ENCODE results near the gene CYP3A7.
"Not testable (repeated sequence)": the region's sequence is repeated elsewhere in the genome, so short reads cannot be mapped to it uniquely, and the experiment has no call there.

CYP3A7 gene

GRCh38 chr7:99772565-99772964 is 37.6 kb upstream of the CYP3A7 start:
- in situ Hi-C loops (cut with HindIII; ENCODE audit: low sequenced_read_pairs) = no loop called here
- TF ChIP-seq, protein P1, sequence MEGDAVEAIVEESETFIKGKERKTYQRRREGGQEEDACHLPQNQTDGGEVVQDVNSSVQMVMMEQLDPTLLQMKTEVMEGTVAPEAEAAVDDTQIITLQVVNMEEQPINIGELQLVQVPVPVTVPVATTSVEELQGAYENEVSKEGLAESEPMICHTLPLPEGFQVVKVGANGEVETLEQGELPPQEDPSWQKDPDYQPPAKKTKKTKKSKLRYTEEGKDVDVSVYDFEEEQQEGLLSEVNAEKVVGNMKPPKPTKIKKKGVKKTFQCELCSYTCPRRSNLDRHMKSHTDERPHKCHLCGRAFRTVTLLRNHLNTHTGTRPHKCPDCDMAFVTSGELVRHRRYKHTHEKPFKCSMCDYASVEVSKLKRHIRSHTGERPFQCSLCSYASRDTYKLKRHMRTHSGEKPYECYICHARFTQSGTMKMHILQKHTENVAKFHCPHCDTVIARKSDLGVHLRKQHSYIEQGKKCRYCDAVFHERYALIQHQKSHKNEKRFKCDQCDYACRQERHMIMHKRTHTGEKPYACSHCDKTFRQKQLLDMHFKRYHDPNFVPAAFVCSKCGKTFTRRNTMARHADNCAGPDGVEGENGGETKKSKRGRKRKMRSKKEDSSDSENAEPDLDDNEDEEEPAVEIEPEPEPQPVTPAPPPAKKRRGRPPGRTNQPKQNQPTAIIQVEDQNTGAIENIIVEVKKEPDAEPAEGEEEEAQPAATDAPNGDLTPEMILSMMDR (IDR thresholded peaks at IDR 0.05; ENCODE audit: low read depth, low read length, missing control alignments) = no peak
- H3K4me3 ChIP-seq (ENCODE audit: low read depth, low read length) = no peak overlapping the region
- no peak for DNase-seq (ENCODE audit: low read depth)

GRCh38 chr7:99769494-99769893 is 34.5 kb upstream of the CYP3A7 start:
- in situ Hi-C loops (cut with HindIII; ENCODE audit: low sequenced_read_pairs); DNase-seq (ENCODE audit: low read depth); H3K4me3 ChIP-seq (ENCODE audit: low read depth, low read length): not testable (repeated sequence)

DNA sequence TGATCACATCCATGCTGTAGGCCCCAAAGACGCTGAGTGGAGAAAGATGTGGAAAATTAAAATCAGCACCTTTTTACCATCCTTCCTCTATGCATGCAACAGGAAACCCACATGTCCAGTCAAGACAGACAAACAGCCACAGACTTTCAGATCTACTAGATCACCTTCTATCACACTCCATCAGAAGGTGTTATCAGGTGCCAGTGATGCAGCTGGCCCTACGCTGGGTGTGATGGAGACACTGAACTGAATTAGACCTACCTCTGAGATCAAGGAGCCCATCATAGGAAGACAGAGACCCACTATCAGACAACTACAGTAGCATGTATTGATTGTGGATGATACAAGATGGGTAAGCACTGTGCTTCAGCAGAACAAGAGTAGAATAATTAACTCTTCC is 33.5 kb upstream of the CYP3A7 start:
- DNase-seq (ENCODE audit: low read depth) = no peak
- in situ Hi-C loops (cut with HindIII; ENCODE audit: low sequenced_read_pairs) = no loop called here
- no peak overlapping the region for H3K4me3 ChIP-seq (ENCODE audit: low read depth, low read length)
- TF ChIP-seq, protein P1 (IDR thresholded peaks at IDR 0.05; ENCODE audit: low read depth, low read length, missing control alignments) = no peak

DNA sequence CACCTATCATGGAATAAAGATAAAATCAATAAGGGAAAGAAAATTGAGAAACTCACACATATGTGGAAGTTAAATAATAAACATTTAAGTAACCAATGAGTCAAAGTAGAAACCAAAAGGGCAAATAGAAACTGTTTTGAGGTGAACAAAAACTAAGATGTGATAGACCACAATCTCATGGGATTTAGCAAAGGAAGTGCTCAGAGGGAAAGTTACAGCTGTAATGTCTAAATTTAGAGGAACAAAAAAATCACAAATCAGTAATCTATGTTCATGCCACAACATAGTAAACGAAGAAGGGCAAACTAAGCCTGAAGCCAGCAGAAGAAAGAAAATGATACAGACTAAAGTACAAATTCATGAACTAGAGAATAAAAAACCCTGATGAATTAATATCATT is 32.7 kb upstream of the CYP3A7 start:
- in situ Hi-C loops (cut with HindIII; ENCODE audit: low sequenced_read_pairs) = no loop called here
- no peak for DNase-seq (ENCODE audit: low read depth)
- H3K4me3 ChIP-seq (ENCODE audit: low read depth, low read length) = no peak overlapping the region
- TF ChIP-seq, protein P1 (IDR thresholded peaks at IDR 0.05; ENCODE audit: low read depth, low read length, missing control alignments) = no peak

- DNase-seq (ENCODE audit: low read depth) = no peak
- TF ChIP-seq, protein P1 (IDR thresholded peaks at IDR 0.05; ENCODE audit: low read depth, low read length, missing control alignments) = no peak
- H3K4me3 ChIP-seq (ENCODE audit: low read depth, low read length) = no peak overlapping the region
- in situ Hi-C loops (cut with HindIII; ENCODE audit: low sequenced_read_pairs) = no loop called here
Measured at GRCh38 chr7:99766484-99767099, 31.6 kb upstream of the CYP3A7 start.

GRCh38 chr7:99764478-99764877 is 29.5 kb upstream of the CYP3A7 start:
- in situ Hi-C loops (cut with HindIII; ENCODE audit: low sequenced_read_pairs) = no loop called here
- DNase-seq (ENCODE audit: low read depth) = no peak
- TF ChIP-seq, protein P1 (IDR thresholded peaks at IDR 0.05; ENCODE audit: low read depth, low read length, missing control alignments) = no peak
- no peak overlapping the region for H3K4me3 ChIP-seq (ENCODE audit: low read depth, low read length)

GRCh38 chr7:99762680-99763327 is 27.8 kb upstream of the CYP3A7 start:
- in situ Hi-C loops (cut with HindIII; ENCODE audit: low sequenced_read_pairs) = no loop called here
- no peak overlapping the region for H3K4me3 ChIP-seq (ENCODE audit: low read depth, low read length)
- TF ChIP-seq, protein P1 (IDR thresholded peaks at IDR 0.05; ENCODE audit: low read depth, low read length, missing control alignments) = no peak
- DNase-seq (ENCODE audit: low read depth) = peak; percentile 32

Data from astrocyte of the cerebellum (primary cell).